A549 (cell line): ENCODE results near the gene KLLN. TPM values are rescaled to one million over a fixed set of nuclear protein-coding genes. Genes with fewer than 3 reads are reported as not detected.

Experiments used
- ATAC-seq, 2 experiments: fragments of 200-7000 bp in 1 of 2; fragments of >200 bp in 1 of 2; cut with Nextera tagmentation in 1 of 2; cut with Tn5 transposase in 1 of 2; 3 replicates each; pipeline versions ENCODE4 v1.8.0 to v1.9.1; 2018 to 2020; ENCODE audit warnings: mild to moderate bottlenecking in 1 of 2, moderate library complexity in 1 of 2
- CTCF ChIA-PET: fragments of 300-600 bp; sonication (Branson Sonifier 250); formaldehyde crosslinking; extraction: SDS; loops from one replicate; lab custom pipeline; 2021; ENCODE audit warnings: antibody characterized with exemption, inconsistent platforms; lab: Yijun Ruan, JAX
- POLR2A ChIA-PET: fragments of 350-600 bp; formaldehyde crosslinking; extraction: SDS; loops from one replicate; lab custom pipeline; 2021; ENCODE audit warnings: antibody characterized with exemption, inconsistent platforms; lab: Yijun Ruan, JAX
- DNase-seq, 2 experiments: peaks; one replicate each; pipeline versions ENCODE4 v3.0.0 to v3.0.0-alpha.2; 2011 to 2016; ENCODE audit warnings: low read depth in 1 of 2, low spot score in 1 of 2
- FAIRE-seq: peaks from 2 replicates; lab custom pipeline; 2011; peaks lifted over from hg19 to GRCh38; lab: Jason Lieb, UNC
- H3K27ac ChIP-seq, 2 experiments: fragments of >200 bp; sonication (Bioruptor Twin); formaldehyde crosslinking; 3 replicates each; pipeline ENCODE4 v1.5.1; 2016 to 2017
- H3K4me1 ChIP-seq: fragments of >200 bp; sonication (Bioruptor Twin); formaldehyde crosslinking; 3 replicates; pipeline ENCODE4 v1.6.1; 2016
- H3K4me2 ChIP-seq: fragments of >200 bp; sonication (Bioruptor Twin); formaldehyde crosslinking; 3 replicates; pipeline ENCODE4 v1.6.1; 2016
- H3K4me3 ChIP-seq: fragments of >200 bp; sonication (Bioruptor Twin); formaldehyde crosslinking; 3 replicates; pipeline ENCODE4 v1.5.1; 2016
- H3K9me3 ChIP-seq: fragments of >200 bp; sonication (Bioruptor Twin); formaldehyde crosslinking; 3 replicates; pipeline ENCODE4 v1.6.1; 2016
- CBX8 ChIP-seq: fragments of 200-600 bp; sonication (generic); IDR thresholded peaks from 2 replicates; pipeline ENCODE4 v1.6.1; 2016
- E2F6 ChIP-seq: IDR thresholded peaks from 2 replicates; pipeline ENCODE4 v1.6.1; 2012; ENCODE audit warnings: low read depth, borderline replicate concordance
- EHF ChIP-seq: fragments of 250-450 bp; sonication (Bioruptor Pico); IDR thresholded peaks from 2 replicates; pipeline ENCODE4 v1.5.0; 2020; ENCODE audit warnings: mild to moderate bottlenecking
- EP300 ChIP-seq, 2 experiments: fragments of >200 bp; sonication (Bioruptor Twin); formaldehyde crosslinking; IDR thresholded peaks; 2 replicates in 1 of 2; 3 replicates in 1 of 2; pipeline ENCODE4 v1.6.1; 2016 to 2017
- HOXB13 ChIP-seq: fragments of 250-450 bp; sonication (Bioruptor Pico); IDR thresholded peaks from 2 replicates; pipeline ENCODE4 v1.5.0; 2020; ENCODE audit warnings: low read depth, mild to moderate bottlenecking, moderate library complexity
- HOXB5 ChIP-seq: fragments of 250-450 bp; sonication (Bioruptor Pico); IDR thresholded peaks from 2 replicates; pipeline ENCODE4 v1.5.0; 2020; ENCODE audit warnings: mild to moderate bottlenecking, moderate library complexity
- JUN ChIP-seq, 2 experiments: fragments of >200 bp; sonication (Bioruptor Twin); formaldehyde crosslinking; IDR thresholded peaks; 2 replicates in 1 of 2; 3 replicates in 1 of 2; pipeline ENCODE4 v1.6.1; 2016 to 2017
- KDM1A ChIP-seq: fragments of 200-600 bp; sonication (generic); IDR thresholded peaks from 2 replicates; pipeline ENCODE4 v1.6.1; 2016; ENCODE audit warnings: low read depth, mild to moderate bottlenecking
- MAX ChIP-seq: IDR thresholded peaks from 2 replicates; pipeline ENCODE4 v1.6.1; 2012
- MAZ ChIP-seq: fragments of 150-350 bp; IDR thresholded peaks from 2 replicates; pipeline ENCODE4 v1.6.1; 2014; ENCODE audit warnings: antibody characterized with exemption, low read depth, low read length, borderline replicate concordance
- MYC ChIP-seq: IDR thresholded peaks from 2 replicates; pipeline ENCODE4 v1.6.1; 2012; ENCODE audit warnings: mild to moderate bottlenecking, inconsistent platforms, low read length, improper control_type of control experiment, borderline replicate concordance
- NPAS2 ChIP-seq: fragments of 250-450 bp; sonication (Bioruptor Pico); IDR thresholded peaks from 2 replicates; pipeline ENCODE4 v1.8.0; 2022; ENCODE audit warnings: mild to moderate bottlenecking, moderate library complexity, borderline replicate concordance
- NR3C1 ChIP-seq: fragments of >200 bp; sonication (Bioruptor Twin); formaldehyde crosslinking; IDR thresholded peaks from 3 replicates; pipeline ENCODE4 v1.6.1; 2017
- PHF8 ChIP-seq: fragments of 200-600 bp; sonication (generic); IDR thresholded peaks from 2 replicates; pipeline ENCODE4 v1.6.1; 2016; ENCODE audit warnings: low read depth, mild to moderate bottlenecking, antibody characterized with exemption, moderate library complexity, borderline replicate concordance
- POLR2AphosphoS2 ChIP-seq: conservative IDR thresholded peaks from 2 replicates; pipeline ENCODE4 v1.6.1; 2012; ENCODE audit warnings: low read length, improper control_type of control experiment, inconsistent platforms
- RAD21 ChIP-seq, 2 experiments: fragments of >200 bp in 1 of 2; sonication (Bioruptor Twin) in 1 of 2; formaldehyde crosslinking in 1 of 2; IDR thresholded peaks in 1 of 2; conservative IDR thresholded peaks in 1 of 2; 2 replicates in 1 of 2; 3 replicates in 1 of 2; pipeline ENCODE4 v1.6.1; 2012 to 2018; ENCODE audit warnings: inconsistent platforms in 1 of 2
- SMC3 ChIP-seq: fragments of >200 bp; sonication (Bioruptor Twin); formaldehyde crosslinking; IDR thresholded peaks from 3 replicates; pipeline ENCODE4 v1.6.1; 2018; ENCODE audit warnings: inconsistent platforms
- TP53 ChIP-seq: fragments of 250-450 bp; sonication (Bioruptor Pico); IDR thresholded peaks from 2 replicates; pipeline ENCODE4 v1.5.0; 2021; ENCODE audit warnings: mild to moderate bottlenecking, moderate library complexity
- ZC3H11A ChIP-seq: fragments of 450-650 bp; IDR thresholded peaks from 2 replicates; pipeline ENCODE4 v1.6.1; 2014; ENCODE audit warnings: antibody characterized with exemption, mild to moderate bottlenecking
- ZFP36 ChIP-seq: fragments of 450-650 bp; IDR thresholded peaks from 2 replicates; pipeline ENCODE4 v1.6.1; 2014; ENCODE audit warnings: borderline replicate concordance; ENCODE audit not compliant: partially characterized antibody
- ZNF302 ChIP-seq: fragments of 250-450 bp; sonication (Bioruptor Pico); IDR thresholded peaks from 2 replicates; pipeline ENCODE4 v1.9.0; 2021; ENCODE audit warnings: inconsistent platforms, mild to moderate bottlenecking, moderate library complexity
- WGBS: methylation state at CpG from one replicate; pipeline ENCODE4 v1.1.6; 2017; ENCODE audit errors: missing lambda C conversion rate; 5-methylcytosine and 5-hydroxymethylcytosine counted together
- polyA plus RNA-seq, 4 experiments: library from polyadenylated mRNA; depleted of rRNA in 3 of 4; stranded (reverse); fragments of >200 nt; fragmentation: RNase III in 1 of 4; extraction: RNeasy Plus Mini Kit Qiagen cat#74134 plus additional on column Dnase treatment in 1 of 4; gene quantifications; 2 replicates in 3 of 4; 3 replicates in 1 of 4; pipeline ENCODE4 v1.2.3, GENCODE V29; 2011 to 2017
- TF ChIP-seq, protein P1 (sequence below): fragments of >200 bp; sonication (Bioruptor Twin); formaldehyde crosslinking; IDR thresholded peaks from 2 replicates; pipeline ENCODE4 v1.6.1; 2016
- TF ChIP-seq, protein P2 (sequence below): fragments of 450-650 bp; IDR thresholded peaks from 2 replicates; pipeline ENCODE4 v1.6.1; 2014; ENCODE audit warnings: antibody characterized with exemption
- TF ChIP-seq, protein P3 (sequence below): fragments of 150-350 bp; IDR thresholded peaks from 2 replicates; pipeline ENCODE4 v1.6.1; 2014; ENCODE audit warnings: low read depth, mild to moderate bottlenecking, low read length

Gene KLLN
- polyA plus RNA-seq, 2 of the 4 experiments (the other 2 are of a cell fraction), result 0.57 to 0.58 TPM

DNA sequence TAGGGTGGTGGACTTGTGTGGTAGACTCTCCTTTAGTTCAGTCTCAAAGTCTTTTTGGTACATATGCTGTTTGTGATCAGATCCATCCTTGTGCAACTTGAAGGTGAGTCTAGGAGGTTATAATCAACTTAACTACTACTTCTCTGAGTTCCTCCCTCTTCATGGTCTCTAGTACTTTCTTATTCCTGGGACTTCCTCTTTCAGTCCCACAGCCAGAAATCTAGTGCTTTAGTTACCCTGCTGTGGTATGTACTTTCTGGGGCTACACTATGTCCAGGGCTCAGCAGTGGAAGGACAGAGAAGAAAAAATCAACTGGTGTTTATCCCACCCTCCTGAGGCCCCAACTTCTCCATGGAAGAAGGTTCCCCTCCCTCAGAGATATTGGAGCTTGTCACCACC is 25.9 kb downstream of the KLLN start (continued):
- TF ChIP-seq MAZ (no peak), E2F6 (no peak)

- TF ChIP-seq POLR2AphosphoS2 (no peak), JUN (IDR thresholded peaks at IDR 0.05) (no peak), NPAS2 (no peak), HOXB13 (CRISPR knock-in tag) (no peak), E2F6 (no peak)
- ATAC-seq (no peak), DNase-seq (no peak), FAIRE-seq (peak; percentile 86)
- Histone ChIP-seq H3K9me3 (no peaks in the 10 kb centered on the region), H3K4me3 (no peak overlapping the region), H3K27ac (no peak overlapping the region), H3K4me2 (no peak overlapping the region), H3K4me1 (peaks cover 9% of the 10 kb centered on the region)
- 74% methylated on average over 4 of the region's 4 CpGs for WGBS
- ChIA-PET POLR2A (no interaction called here), CTCF (no interaction called here)
Observed at GRCh38 chr10:87836098-87836497, 27.2 kb downstream of the KLLN start.

DNA sequence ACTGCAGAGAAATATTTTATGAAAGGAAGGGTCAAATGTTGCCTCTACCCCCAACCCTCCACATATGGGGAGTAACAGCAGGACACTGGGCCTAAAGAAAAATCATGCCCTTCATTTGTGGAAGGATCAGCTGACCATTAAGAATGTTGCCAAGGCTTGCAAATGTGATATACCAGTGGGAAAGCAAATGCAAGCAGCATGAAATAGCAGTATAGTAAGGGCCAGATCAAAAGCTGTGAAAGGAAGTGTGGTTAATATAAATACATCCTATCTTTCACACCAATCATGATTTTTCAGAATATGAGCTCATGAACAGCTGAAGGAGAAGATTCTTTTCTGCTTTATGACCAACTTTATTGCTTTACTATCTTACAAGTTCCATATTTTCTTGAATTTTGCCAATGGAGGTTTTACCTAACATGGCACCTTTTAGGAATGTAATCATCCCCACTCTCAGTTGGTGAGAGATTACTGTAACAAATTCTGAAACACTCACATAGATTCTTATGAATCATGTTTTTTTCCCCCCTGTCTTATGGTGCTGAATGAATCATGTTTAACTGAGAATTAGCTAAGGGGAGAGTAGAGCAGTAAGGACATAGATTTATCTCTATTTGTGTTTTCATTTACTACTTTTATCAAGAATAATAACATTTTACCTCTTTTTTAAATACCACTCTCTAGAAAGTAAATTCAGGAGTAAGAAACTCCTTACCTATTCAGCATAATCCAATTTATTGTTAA is 33.2 kb downstream of the KLLN start:
- Histone ChIP-seq H3K9me3 (no peaks in the 10 kb centered on the region), H3K4me3 (no peak overlapping the region), H3K27ac (no peak overlapping the region), H3K4me1 (peaks cover 9% of the 10 kb centered on the region; the same call in 2 of the 3 replicates), H3K4me2 (no peak overlapping the region)
- ATAC-seq, result no peak
- no peak for DNase-seq
- FAIRE-seq, result peak; percentile 72
- POLR2A ChIA-PET, result interaction anchor here (0.9 kb wide), 1 partner anchor 12 kb away, joined by 4 read pairs; the partner anchor contains the start of gene ATAD1
- CTCF ChIA-PET, result interaction anchor here (3.7 kb wide), 1 partner anchor 9 kb away, joined by 11 read pairs; no protein-coding TSS in a partner anchor
- TF ChIP-seq MAX, result no peak
- no peak for TF ChIP-seq KDM1A
- no peak for TF ChIP-seq RAD21 (conservative IDR thresholded peaks at IDR 0.05 in 1 of 2, IDR thresholded peaks at IDR 0.05 in 1 of 2)
- no peak for TF ChIP-seq HOXB13 (CRISPR knock-in tag)
- no peak for TF ChIP-seq MYC
- no peak for TF ChIP-seq EHF (CRISPR knock-in tag)
- no peak for TF ChIP-seq ZFP36
- TF ChIP-seq SMC3, result no peak
- TF ChIP-seq, protein P1, sequence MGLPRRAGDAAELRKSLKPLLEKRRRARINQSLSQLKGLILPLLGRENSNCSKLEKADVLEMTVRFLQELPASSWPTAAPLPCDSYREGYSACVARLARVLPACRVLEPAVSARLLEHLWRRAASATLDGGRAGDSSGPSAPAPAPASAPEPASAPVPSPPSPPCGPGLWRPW, result no peak
- TF ChIP-seq ZNF302 (CRISPR knock-in tag), result no peak
- no peak for TF ChIP-seq PHF8
- no peak for TF ChIP-seq NR3C1
- no peak for TF ChIP-seq EP300 (IDR thresholded peaks at IDR 0.05)
- no peak for TF ChIP-seq ZC3H11A
- TF ChIP-seq NPAS2, result no peak
- no peak for TF ChIP-seq CBX8
- TF ChIP-seq, protein P2, sequence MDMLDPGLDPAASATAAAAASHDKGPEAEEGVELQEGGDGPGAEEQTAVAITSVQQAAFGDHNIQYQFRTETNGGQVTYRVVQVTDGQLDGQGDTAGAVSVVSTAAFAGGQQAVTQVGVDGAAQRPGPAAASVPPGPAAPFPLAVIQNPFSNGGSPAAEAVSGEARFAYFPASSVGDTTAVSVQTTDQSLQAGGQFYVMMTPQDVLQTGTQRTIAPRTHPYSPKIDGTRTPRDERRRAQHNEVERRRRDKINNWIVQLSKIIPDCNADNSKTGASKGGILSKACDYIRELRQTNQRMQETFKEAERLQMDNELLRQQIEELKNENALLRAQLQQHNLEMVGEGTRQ, result no peak
- TF ChIP-seq, protein P3, sequence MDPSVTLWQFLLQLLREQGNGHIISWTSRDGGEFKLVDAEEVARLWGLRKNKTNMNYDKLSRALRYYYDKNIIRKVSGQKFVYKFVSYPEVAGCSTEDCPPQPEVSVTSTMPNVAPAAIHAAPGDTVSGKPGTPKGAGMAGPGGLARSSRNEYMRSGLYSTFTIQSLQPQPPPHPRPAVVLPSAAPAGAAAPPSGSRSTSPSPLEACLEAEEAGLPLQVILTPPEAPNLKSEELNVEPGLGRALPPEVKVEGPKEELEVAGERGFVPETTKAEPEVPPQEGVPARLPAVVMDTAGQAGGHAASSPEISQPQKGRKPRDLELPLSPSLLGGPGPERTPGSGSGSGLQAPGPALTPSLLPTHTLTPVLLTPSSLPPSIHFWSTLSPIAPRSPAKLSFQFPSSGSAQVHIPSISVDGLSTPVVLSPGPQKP, result no peak
- TF ChIP-seq HOXB5 (CRISPR knock-in tag), result no peak
- no peak for TF ChIP-seq TP53 (CRISPR knock-in tag)
